SK-N-MC (cell line): ENCODE measurements around the gene QRFP.

Source experiments
- EZH2 ChIP-seq: fragments of 200-600 bp; sonication (generic); IDR thresholded peaks from one replicate; pipeline ENCODE4 v1.6.1; 2017; ENCODE audit warnings: antibody characterized with exemption
- FOXP2 ChIP-seq: optimal IDR thresholded peaks from 2 replicates; pipeline ENCODE3; 2011; ENCODE audit warnings: mild to moderate bottlenecking, moderate library complexity; ENCODE audit not compliant: insufficient read depth; ENCODE audit errors: extremely low read length, control extremely low read depth
- POLR2AphosphoS5 ChIP-seq: IDR thresholded peaks from 2 replicates; pipeline ENCODE4 v1.6.1; 2012; ENCODE audit warnings: mild to moderate bottlenecking, low read depth, low read length, borderline replicate concordance

DNA sequence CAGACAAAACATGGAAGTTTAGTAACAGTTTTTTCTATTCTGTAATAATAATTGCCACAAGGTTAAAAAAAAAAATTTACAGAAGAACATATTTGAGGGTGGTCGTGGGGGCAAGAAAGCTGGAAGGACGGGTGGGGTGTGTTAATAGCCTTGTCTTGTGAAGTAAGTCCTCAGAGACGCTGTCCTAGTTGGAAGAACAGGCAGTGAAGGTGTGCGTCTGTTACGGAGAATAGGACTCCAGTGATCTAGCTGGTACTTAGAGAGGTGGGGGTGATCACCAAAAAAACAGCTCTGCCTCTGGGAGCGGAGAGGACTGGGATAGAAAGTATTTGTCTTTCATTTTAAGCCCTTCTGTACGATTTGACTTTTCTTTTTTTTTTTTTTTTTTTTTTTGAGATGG, 43.8 kb downstream of the QRFP start:
- TF ChIP-seq POLR2AphosphoS5 (no peak), EZH2 (no peak), FOXP2 (no peak)
